Natural killer cell (primary cell): ENCODE measurements around the gene CSMD2. TPM values are rescaled to one million over a fixed set of nuclear protein-coding genes. Genes with fewer than 3 reads are reported as not detected.

Experiments used
- ATAC-seq, 3 donors: fragments of 150-1000 bp in 2 of 3; fragments of 200-7000 bp in 1 of 3; cut with Tn5 transposase; 1 replicate in 1 of 3; 2 replicates in 2 of 3; pipeline ENCODE4 v1.10.0; 2021; ENCODE audit warnings: mild to moderate bottlenecking in 2 of 3, moderate library complexity in 2 of 3
- DNase-seq, 2 donors: peaks; one replicate each; pipeline versions ENCODE4 v3.0.0 to v3.0.0-alpha.2; 2013 to 2021; ENCODE audit warnings: mixed read lengths in 1 of 2
- H3K27ac ChIP-seq: one replicate; pipeline ENCODE4 v1.5.1; 2013; ENCODE audit warnings: mild to moderate bottlenecking, low read length
- H3K27me3 ChIP-seq: one replicate; pipeline ENCODE4 v1.6.1; 2013; ENCODE audit warnings: low read length; ENCODE audit not compliant: control insufficient read depth, insufficient read depth
- H3K36me3 ChIP-seq: one replicate; pipeline ENCODE4 v1.6.1; 2013; ENCODE audit warnings: low read length; ENCODE audit not compliant: control insufficient read depth, insufficient read depth
- H3K4me1 ChIP-seq: one replicate; pipeline ENCODE4 v1.6.1; 2013; ENCODE audit warnings: low read length; ENCODE audit not compliant: control insufficient read depth, insufficient read depth
- H3K4me3 ChIP-seq: one replicate; pipeline ENCODE4 v1.5.1; 2013; ENCODE audit warnings: low read length
- H3K9me3 ChIP-seq: one replicate; pipeline ENCODE4 v1.6.1; 2013; ENCODE audit warnings: low read length; ENCODE audit not compliant: control insufficient read depth, insufficient read depth
- H3K27ac Mint-ChIP-seq, 2 donors: one replicate each; pipeline ENCODE4 v1.8.0; 2022; ENCODE audit warnings: mild to moderate bottlenecking in 2 of 2, mixed read lengths in 2 of 2, moderate library complexity in 1 of 2
- H3K27me3 Mint-ChIP-seq, 2 donors: one replicate each; pipeline ENCODE4 v1.8.0; 2022; ENCODE audit warnings: low read depth in 2 of 2, mixed read lengths in 2 of 2
- H3K36me3 Mint-ChIP-seq: one replicate; pipeline ENCODE4 v1.8.0; 2022; ENCODE audit warnings: mixed read lengths
- H3K4me1 Mint-ChIP-seq, 2 donors: one replicate each; pipeline ENCODE4 v1.8.0; 2022; ENCODE audit warnings: mixed read lengths in 2 of 2
- H3K4me3 Mint-ChIP-seq: one replicate; pipeline ENCODE4 v1.8.0; 2022; ENCODE audit warnings: mild to moderate bottlenecking, moderate library complexity, mixed read lengths
- H3K9me3 Mint-ChIP-seq, 2 donors: one replicate each; pipeline ENCODE4 v1.8.0; 2022; ENCODE audit warnings: mixed read lengths in 2 of 2
- CTCF ChIP-seq: fragments of 200-600 bp; IDR thresholded peaks from one replicate; pipeline ENCODE4 v1.8.0; 2022; ENCODE audit warnings: antibody characterized with exemption
- WGBS: methylation state at CpG from one replicate; pipeline ENCODE4 v1.1.7; 2013; ENCODE audit warnings: missing lambda C conversion rate; ENCODE audit not compliant: insufficient coverage; 5-methylcytosine and 5-hydroxymethylcytosine counted together
- intact Hi-C: fragments of 100-400 bp; cut with micrococcal nuclease; formaldehyde crosslinking; loops from one replicate; pipeline ENCODE4 v1.14.2; 2022
- total RNA-seq, 4 donors: library from RNA; stranded (reverse); fragments of 120-200 nt in 1 of 4; gene quantifications; one replicate each; pipeline versions ENCODE4 v1.2.3 to v1.2.4, GENCODE V29; 2013 to 2022

Gene CSMD2
- total RNA-seq, 3 donors from 2014 or later (not counting 1 experiment from before 2014, with no cell fraction given), result not detected

- intact Hi-C loops, result no loop called here
- H3K4me3 Mint-ChIP-seq, result no peak overlapping the region
- Histone ChIP-seq H3K36me3 (no peaks in the 10 kb centered on the region), H3K9me3 (no peaks in the 10 kb centered on the region), H3K27me3 (no peaks in the 10 kb centered on the region), H3K4me1 (no peaks in the 10 kb centered on the region), H3K4me3 (no peak overlapping the region), H3K27ac (no peak overlapping the region)
- peaks cover 4 to 14% of the 10 kb centered on the region in 2 donors for H3K27me3 Mint-ChIP-seq
- H3K36me3 Mint-ChIP-seq, result no peaks in the 10 kb centered on the region
- DNase-seq, result no peak
- no peaks in the 10 kb centered on the region for H3K4me1 Mint-ChIP-seq
- no peak overlapping the region for H3K27ac Mint-ChIP-seq
- H3K9me3 Mint-ChIP-seq, result no peaks in the 10 kb centered on the region
- WGBS, result 86% methylated on average over 4 of the region's 4 CpGs
- no peak for ATAC-seq
- TF ChIP-seq CTCF, result no peak
These were observed 445.7 kb downstream of the CSMD2 start for GRCh38 chr1:33719326-33719725.

GRCh38 chr1:33718186-33718585 lies 446.8 kb downstream of the CSMD2 start:
- intact Hi-C loops, result no loop called here
- Histone ChIP-seq H3K9me3 (no peaks in the 10 kb centered on the region), H3K27me3 (no peaks in the 10 kb centered on the region), H3K4me1 (no peaks in the 10 kb centered on the region), H3K27ac (no peak overlapping the region), H3K36me3 (no peaks in the 10 kb centered on the region), H3K4me3 (no peak overlapping the region)
- no peak overlapping the region for H3K4me3 Mint-ChIP-seq
- no peak for ATAC-seq
- peaks cover 7 to 12% of the 10 kb centered on the region in 2 donors for H3K27me3 Mint-ChIP-seq
- no peak for DNase-seq
- no peak for TF ChIP-seq CTCF
- no peaks in the 10 kb centered on the region for H3K9me3 Mint-ChIP-seq
- WGBS, result 99% methylated on average over 3 of the region's 3 CpGs
- H3K4me1 Mint-ChIP-seq, result no peaks in the 10 kb centered on the region
- no peak overlapping the region for H3K27ac Mint-ChIP-seq
- no peaks in the 10 kb centered on the region for H3K36me3 Mint-ChIP-seq

- Mint-ChIP-seq H3K36me3 (no peaks in the 10 kb centered on the region), H3K27ac (no peak overlapping the region)
These were observed 447.9 kb downstream of the CSMD2 start for GRCh38 chr1:33716976-33717688.

More at GRCh38 chr1:33716976-33717688, 447.9 kb downstream of the CSMD2 start:
- DNase-seq, result no peak
- H3K4me3 Mint-ChIP-seq, result no peak overlapping the region
- H3K9me3 ChIP-seq, result no peaks in the 10 kb centered on the region
- ATAC-seq, result no peak
- peaks cover 7 to 12% of the 10 kb centered on the region in 2 donors for H3K27me3 Mint-ChIP-seq
- H3K27me3 ChIP-seq, result no peaks in the 10 kb centered on the region
- no peak for TF ChIP-seq CTCF
- H3K4me1 Mint-ChIP-seq, result no peaks in the 10 kb centered on the region
- intact Hi-C loops, result no loop called here
- H3K27ac ChIP-seq, result no peak overlapping the region
- no peaks in the 10 kb centered on the region for H3K36me3 ChIP-seq
- no peak overlapping the region for H3K4me3 ChIP-seq
- no peaks in the 10 kb centered on the region for H3K4me1 ChIP-seq
- no peaks in the 10 kb centered on the region for H3K9me3 Mint-ChIP-seq
- WGBS, result 82% methylated on average over 3 of the region's 3 CpGs
